GM12872 (cell line): Measurements from ENCODE around the gene HBS1L.

ENCODE experiments used
- CTCF ChIP-seq: IDR thresholded peaks from 3 replicates; pipeline ENCODE4 v1.5.1; 2011; ENCODE audit warnings: low read depth, mild to moderate bottlenecking, low read length, moderate library complexity; ENCODE audit not compliant: insufficient read depth

The HBS1L gene

GRCh38 chr6:135021310-135022049, 33.1 kb downstream of the HBS1L start:
- no peak for TF ChIP-seq CTCF

- TF ChIP-seq CTCF: no peak
Measured at GRCh38 chr6:135018941-135019340, 35.7 kb downstream of the HBS1L start.

- TF ChIP-seq CTCF: no peak
Measured at GRCh38 chr6:135018052-135018451, 36.6 kb downstream of the HBS1L start.

- no peak for TF ChIP-seq CTCF
Measured at GRCh38 chr6:135014353-135014832, 40.2 kb downstream of the HBS1L start.

GRCh38 chr6:135013211-135013610, 41.4 kb downstream of the HBS1L start:
- no peak for TF ChIP-seq CTCF

- TF ChIP-seq CTCF: no peak
Measured at GRCh38 chr6:135012764-135013163, 41.9 kb downstream of the HBS1L start.

GRCh38 chr6:135012349-135012748, 42.3 kb downstream of the HBS1L start:
- TF ChIP-seq CTCF: no peak
